HepG2 (cell line): ENCODE results near the gene CS. TPM values are rescaled to one million over a fixed set of nuclear protein-coding genes. Genes with fewer than 3 reads are reported as not detected.

ENCODE experiments used
- AFF4 ChIP-seq: sonication (generic); formaldehyde crosslinking; IDR thresholded peaks from 2 replicates; pipeline ENCODE4 v1.4.0; 2020; ENCODE audit warnings: missing genetic modification reagents
- AHR ChIP-seq: IDR thresholded peaks from 2 replicates; pipeline ENCODE4 v1.6.1; 2018; ENCODE audit warnings: missing genetic modification reagents, missing compliant biosample characterization
- ASH2L ChIP-seq: fragments of 300-600, 200-600 bp; sonication (generic); IDR thresholded peaks from 2 replicates; pipeline ENCODE4 v1.7.0; 2017; ENCODE audit warnings: low read depth, mild to moderate bottlenecking, moderate library complexity, mixed read lengths, low read length; ENCODE audit not compliant: insufficient read length
- BHLHE40 ChIP-seq: IDR thresholded peaks from 2 replicates; pipeline ENCODE4 v1.6.1; 2011; ENCODE audit warnings: low read length, improper control_type of control experiment
- DZIP1 ChIP-seq: sonication (generic); formaldehyde crosslinking; IDR thresholded peaks from 2 replicates; pipeline ENCODE4 v1.5.0; 2020; ENCODE audit warnings: mild to moderate bottlenecking, missing genetic modification reagents
- EHMT2 ChIP-seq: fragments of 200-600 bp; sonication (generic); IDR thresholded peaks from 2 replicates; pipeline ENCODE4 v1.7.0; 2017; ENCODE audit warnings: antibody characterized with exemption, low read depth, low read length, borderline replicate concordance
- HIVEP1 ChIP-seq: sonication (generic); formaldehyde crosslinking; IDR thresholded peaks from 2 replicates; pipeline ENCODE4 v1.4.0; 2020; ENCODE audit warnings: mild to moderate bottlenecking, missing genetic modification reagents
- HMGXB4 ChIP-seq, 2 experiments: sonication (generic) in 1 of 2; formaldehyde crosslinking in 1 of 2; IDR thresholded peaks; 2 replicates each; pipeline versions ENCODE4 v1.4.0 to v1.6.1; 2018 to 2020; ENCODE audit warnings: missing genetic modification reagents in 2 of 2, borderline replicate concordance in 1 of 2, low read depth in 1 of 2, mild to moderate bottlenecking in 1 of 2, missing biosample characterization in 1 of 2
- HNRNPLL ChIP-seq: fragments of 200-400 bp; formaldehyde crosslinking; IDR thresholded peaks from 2 replicates; pipeline ENCODE4 v1.6.1; 2017; ENCODE audit warnings: mild to moderate bottlenecking, low read depth, low read length; ENCODE audit not compliant: poor library complexity, severe bottlenecking
- NFYC ChIP-seq: IDR thresholded peaks from 2 replicates; pipeline ENCODE4 v1.6.1; 2016; ENCODE audit warnings: missing genetic modification reagents, missing compliant biosample characterization
- PRDM10 ChIP-seq: sonication (generic); formaldehyde crosslinking; IDR thresholded peaks from 2 replicates; pipeline ENCODE4 v1.4.0; 2020; ENCODE audit warnings: low read depth, missing genetic modification reagents
- SAP130 ChIP-seq: IDR thresholded peaks from 2 replicates; pipeline ENCODE4 v1.6.1; 2016; ENCODE audit warnings: low read depth
- SPEN ChIP-seq: sonication (generic); formaldehyde crosslinking; IDR thresholded peaks from 2 replicates; pipeline ENCODE4 v1.5.1; 2020; ENCODE audit warnings: low read depth, mild to moderate bottlenecking, missing genetic modification reagents
- ZNF460 ChIP-seq: sonication (generic); formaldehyde crosslinking; IDR thresholded peaks from 2 replicates; pipeline ENCODE4 v1.5.1; 2020; ENCODE audit warnings: missing genetic modification reagents, mild to moderate bottlenecking, borderline replicate concordance
- ZNF720 ChIP-seq: sonication (generic); formaldehyde crosslinking; IDR thresholded peaks from 2 replicates; pipeline ENCODE4 v1.4.0; 2020; ENCODE audit warnings: missing genetic modification reagents
- ZSCAN20 ChIP-seq: sonication (generic); formaldehyde crosslinking; IDR thresholded peaks from 2 replicates; pipeline ENCODE4 v1.4.0; 2020; ENCODE audit warnings: missing genetic modification reagents, mild to moderate bottlenecking, borderline replicate concordance
- polyA plus RNA-seq, 8 experiments: library from polyadenylated mRNA; depleted of rRNA in 3 of 8; stranded (reverse) in 7 of 8; unstranded in 1 of 8; fragments of >200 nt; fragmentation: Illumina TruSeq in 4 of 8; extraction: Trizol in 4 of 8; gene quantifications; 2 replicates each; pipeline versions ENCODE4 v1.2.1 to v1.2.3, GENCODE V29; 2011 to 2016; ENCODE audit warnings: low read depth in 4 of 8, missing spikeins in 1 of 8, mixed read lengths in 1 of 8; ENCODE audit not compliant: insufficient read depth in 1 of 8
- total RNA-seq, 5 experiments: library from RNA; depleted of rRNA; stranded (reverse); fragments of >200 nt; fragmentation: Illumina TruSeq; extraction: Trizol; gene quantifications; 2 replicates each; pipeline ENCODE4 v1.2.3, GENCODE V29; 2016; ENCODE audit warnings: low read depth in 1 of 5

Gene CS
- total and polyA plus RNA-seq, 2 of the 13 experiments (the other 11 are each of a cell fraction or from before 2014, with no cell fraction given) = 173 to 175 TPM

GRCh38 chr12:56221757-56222530, 78.2 kb downstream of the CS start, which contains the start of gene RNF41 (continued):
- no peak for TF ChIP-seq AFF4 (CRISPR knock-in tag)
- peak; percentile 54 for TF ChIP-seq NFYC (CRISPR knock-in tag)
- TF ChIP-seq ZSCAN20 (CRISPR knock-in tag) = no peak
- TF ChIP-seq ZNF460 (CRISPR knock-in tag) = no peak
- TF ChIP-seq BHLHE40 = no peak
- peak; percentile 78 to 84 for TF ChIP-seq HMGXB4 (CRISPR knock-in tag; IDR thresholded peaks at IDR 0.05; ENCODE audit: borderline replicate concordance in 1 of 2, low read depth in 1 of 2)
- TF ChIP-seq PRDM10 = peak; percentile 58; the same call in 1 of the 2 replicates
- no peak for TF ChIP-seq ZNF720
- no peak for TF ChIP-seq DZIP1 (CRISPR knock-in tag)
- TF ChIP-seq HNRNPLL = peak; percentile 69
- peak; percentile 60 for TF ChIP-seq ASH2L
- peak; percentile 92 for TF ChIP-seq SAP130 (CRISPR knock-in tag)
- TF ChIP-seq SPEN (CRISPR knock-in tag) = peak; percentile 44
- TF ChIP-seq HIVEP1 (CRISPR knock-in tag) = peak; percentile 57; the same call in 1 of the 2 replicates
- no peak for TF ChIP-seq AHR
- no peak for TF ChIP-seq EHMT2
